Measurements from ENCODE around the gene TMEM52. TPM values are rescaled to one million over a fixed set of nuclear protein-coding genes. Genes with fewer than 3 reads are reported as not detected.

TMEM52 gene
- total RNA-seq, 1 experiment from 2014 or later: 9.6 TPM

DNA sequence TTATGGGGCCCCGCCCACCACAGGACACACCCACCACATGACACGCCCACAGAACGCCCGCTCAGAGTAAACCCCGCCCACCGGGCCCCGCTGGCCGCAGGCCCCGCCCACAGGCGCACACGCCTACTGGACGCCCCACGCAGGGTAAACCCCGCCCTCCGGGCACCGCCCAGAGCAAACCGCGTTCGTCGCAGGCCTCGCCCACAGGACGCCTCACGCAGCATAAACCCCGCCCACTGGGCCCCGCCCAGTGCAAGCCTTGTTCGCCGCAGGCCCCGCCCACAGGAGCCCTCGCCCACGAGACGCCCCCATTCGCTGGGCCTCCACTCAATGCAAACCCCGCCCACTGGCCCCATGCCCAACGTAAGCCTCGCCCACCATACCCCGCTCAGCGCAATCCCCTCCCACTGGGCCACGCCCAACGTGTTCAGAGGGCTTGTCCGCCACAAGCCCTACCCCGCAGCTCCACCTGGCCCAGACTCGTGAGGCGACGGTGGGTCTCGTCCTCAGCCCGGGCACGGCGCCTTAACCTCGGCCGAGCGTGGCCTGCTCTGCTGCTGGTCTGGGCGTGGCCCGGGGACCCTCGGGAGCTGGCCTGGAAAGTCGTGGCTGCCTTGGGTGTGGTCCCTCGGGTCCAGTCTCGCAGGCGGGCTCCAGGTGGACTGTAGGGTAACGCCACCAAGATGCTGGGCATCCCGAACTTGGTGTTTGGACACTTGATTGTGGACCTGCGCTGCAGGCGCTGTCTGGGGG, 401 bp upstream of the TMEM52 start:
- Histone ChIP-seq H4K20me1 (ENCODE audit: control insufficient read depth, insufficient read depth, insufficient read length) (no peaks in the 10 kb centered on the region), H2BK12ac (ENCODE audit: insufficient read length, low read depth, low read length) (no peak overlapping the region), H3K56ac (ENCODE audit: insufficient read length, low read depth, low read length) (no peak overlapping the region), H3K9me3 (ENCODE audit: control insufficient read depth, low read depth, low read length) (no peaks in the 10 kb centered on the region), H3T11ph (ENCODE audit: low read length) (no peak overlapping the region), H3K4me2 (ENCODE audit: insufficient read depth, insufficient read length, low read length) (peak overlapping the region; percentile 21), H2AK5ac (ENCODE audit: insufficient read length, low read length) (no peak overlapping the region), H3K9ac (ENCODE audit: extremely low read depth, insufficient read length, low read length) (no peak overlapping the region), H3K79me1 (ENCODE audit: insufficient read depth, low read depth, low read length, poor library complexity, severe bottlenecking) (no peaks in the 10 kb centered on the region), H3K4ac (ENCODE audit: low read depth, low read length) (no peak overlapping the region), H3K23me2 (ENCODE audit: insufficient read length, low read depth, low read length, poor library complexity, severe bottlenecking) (no peaks in the 10 kb centered on the region), H3K4me1 (ENCODE audit: insufficient read depth, low read length) (no peaks in the 10 kb centered on the region), H2BK20ac (ENCODE audit: low read depth, low read length, poor library complexity, severe bottlenecking) (no peak overlapping the region), H4K8ac (replicated peaks; ENCODE audit: insufficient read length, low read depth, low read length) (no peak overlapping the region), H3K23ac (ENCODE audit: insufficient read length, low read depth, low read length) (no peak overlapping the region), H3K14ac (ENCODE audit: insufficient read depth, low read length) (0 out of 2 replicates have a peak overlapping the region, but pooled peaks have one; percentile 9), H4K91ac (ENCODE audit: insufficient read length, low read depth, low read length) (no peak overlapping the region), H2BK120ac (ENCODE audit: low read depth, low read length, poor library complexity, severe bottlenecking) (no peak overlapping the region), H2BK15ac (ENCODE audit: low read depth, low read length) (no peak overlapping the region), H2AFZ (ENCODE audit: low read length) (no peak overlapping the region), H3K18ac (ENCODE audit: insufficient read length, low read depth, low read length) (peak overlapping the region; percentile 81), H3K79me2 (ENCODE audit: insufficient read depth, low read length) (no peaks in the 10 kb centered on the region), H3K27me3 (ENCODE audit: insufficient read depth, low read length) (no peaks in the 10 kb centered on the region), H2BK5ac (ENCODE audit: insufficient read length, low read length) (no peak overlapping the region), H3K27ac (ENCODE audit: insufficient read length, low read depth, low read length) (no peak overlapping the region), H4K5ac (ENCODE audit: insufficient read length, low read depth, low read length) (no peak overlapping the region)
- no CpG with 5 or more reads among the region's 62 CpGs for WGBS (ENCODE audit: extremely low coverage, insufficient read length, low lambda C conversion rate)
- Mint-ChIP-seq H3K4me1 (peaks cover 4 to 21% of the 10 kb centered on the region in 2 experiments), H3K27ac (no peak overlapping the region), H3K4me3 (peak overlapping the region; percentile 15 to 68), H3K9me3 (no peaks in the 10 kb centered on the region), H3K27me3 (ENCODE audit: low read depth) (no peaks in the 10 kb centered on the region; the same call in none of the 2 replicates), H3K36me3 (ENCODE audit: insufficient read depth in 1 of 3, low read depth in 3 of 3) (no peaks in the 10 kb centered on the region; a peak in 1 of 7 replicates)
- TF ChIP-seq, protein P1, sequence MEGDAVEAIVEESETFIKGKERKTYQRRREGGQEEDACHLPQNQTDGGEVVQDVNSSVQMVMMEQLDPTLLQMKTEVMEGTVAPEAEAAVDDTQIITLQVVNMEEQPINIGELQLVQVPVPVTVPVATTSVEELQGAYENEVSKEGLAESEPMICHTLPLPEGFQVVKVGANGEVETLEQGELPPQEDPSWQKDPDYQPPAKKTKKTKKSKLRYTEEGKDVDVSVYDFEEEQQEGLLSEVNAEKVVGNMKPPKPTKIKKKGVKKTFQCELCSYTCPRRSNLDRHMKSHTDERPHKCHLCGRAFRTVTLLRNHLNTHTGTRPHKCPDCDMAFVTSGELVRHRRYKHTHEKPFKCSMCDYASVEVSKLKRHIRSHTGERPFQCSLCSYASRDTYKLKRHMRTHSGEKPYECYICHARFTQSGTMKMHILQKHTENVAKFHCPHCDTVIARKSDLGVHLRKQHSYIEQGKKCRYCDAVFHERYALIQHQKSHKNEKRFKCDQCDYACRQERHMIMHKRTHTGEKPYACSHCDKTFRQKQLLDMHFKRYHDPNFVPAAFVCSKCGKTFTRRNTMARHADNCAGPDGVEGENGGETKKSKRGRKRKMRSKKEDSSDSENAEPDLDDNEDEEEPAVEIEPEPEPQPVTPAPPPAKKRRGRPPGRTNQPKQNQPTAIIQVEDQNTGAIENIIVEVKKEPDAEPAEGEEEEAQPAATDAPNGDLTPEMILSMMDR (conservative IDR thresholded peaks at IDR 0.05): no peak
- DNase-seq: peak; percentile 100

Data from H9 (cell line).